ENCODE results near the gene RAD51.

Gene RAD51

DNA sequence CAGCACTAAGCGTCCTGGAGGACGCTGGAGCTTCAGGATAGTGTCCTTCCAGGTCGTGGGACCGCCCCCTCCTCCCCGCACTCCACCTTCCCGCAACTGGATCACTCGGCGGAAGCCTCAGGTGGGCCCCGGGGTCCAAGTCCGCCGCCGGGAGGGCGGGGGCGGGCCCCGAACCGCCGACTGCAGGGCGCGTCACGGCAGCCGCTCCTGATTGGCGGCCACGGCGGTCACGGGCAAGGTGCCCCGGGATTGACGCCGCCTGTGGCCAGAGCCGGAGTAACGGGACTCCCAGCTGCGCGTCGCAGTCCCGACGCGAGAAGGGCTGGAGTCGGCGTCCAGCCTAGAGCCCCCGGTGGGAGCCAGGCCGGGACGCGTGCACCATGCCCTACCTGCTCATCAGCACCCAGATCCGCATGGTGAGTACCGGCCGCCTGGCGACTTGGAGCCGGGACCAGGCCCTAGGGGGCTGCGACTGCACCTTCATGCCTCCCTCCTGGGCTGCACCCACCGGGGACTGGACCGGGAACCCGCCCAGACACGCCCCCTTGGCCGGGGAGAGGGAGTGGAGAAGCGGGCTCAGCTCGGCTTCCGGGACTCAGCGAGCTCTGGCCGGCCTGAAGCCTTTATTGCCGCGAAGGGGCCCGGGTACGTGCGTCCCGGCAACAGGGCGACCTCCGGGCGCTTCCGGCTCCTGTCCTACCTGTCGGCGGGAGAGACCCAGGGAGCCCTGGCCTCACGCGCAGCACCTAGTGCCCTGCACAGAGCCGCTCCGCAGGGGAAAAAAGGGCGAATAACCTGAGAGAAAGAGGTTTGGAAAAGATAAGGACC, 69.0 kb downstream of the RAD51 start, which contains the start of gene GCHFR:
Gene GCHFR, plus strand, starts transcription at position 268 of the 828 bp plus-strand sequence. Its CDS starts 113 bp downstream, at position 381.
- DNase-seq, result no peak

DNA sequence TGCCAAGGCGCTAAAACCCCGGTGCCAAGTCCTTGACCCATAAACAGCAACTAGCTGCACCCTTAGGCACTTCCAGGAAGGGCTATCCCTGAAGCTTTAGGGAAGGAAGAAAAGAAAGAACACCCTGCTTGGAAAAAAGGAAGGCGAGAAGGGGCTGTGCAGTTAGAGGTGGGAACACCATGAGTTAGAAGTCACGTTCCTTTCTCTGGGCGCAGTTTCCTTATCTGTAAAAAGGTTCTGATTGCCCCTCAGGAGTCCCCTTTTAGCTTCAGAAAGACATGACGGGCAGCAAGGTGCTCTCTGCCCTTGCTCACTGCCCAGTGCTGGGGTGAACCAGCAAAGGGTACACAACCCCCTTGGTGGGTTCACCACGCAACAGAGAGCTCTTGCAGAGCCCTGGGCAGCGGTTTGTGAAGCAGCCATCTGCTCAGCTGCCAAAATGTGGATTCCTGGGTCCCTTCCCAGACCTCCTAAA, 69.7 kb downstream of the RAD51 start:
- no peak for DNase-seq

GRCh38 chr15:40766194-40766815, 71.3 kb downstream of the RAD51 start:
- DNase-seq, result no peak

GRCh38 chr15:40766906-40767837, 72.2 kb downstream of the RAD51 start:
- peak; percentile 42 for DNase-seq

DNA sequence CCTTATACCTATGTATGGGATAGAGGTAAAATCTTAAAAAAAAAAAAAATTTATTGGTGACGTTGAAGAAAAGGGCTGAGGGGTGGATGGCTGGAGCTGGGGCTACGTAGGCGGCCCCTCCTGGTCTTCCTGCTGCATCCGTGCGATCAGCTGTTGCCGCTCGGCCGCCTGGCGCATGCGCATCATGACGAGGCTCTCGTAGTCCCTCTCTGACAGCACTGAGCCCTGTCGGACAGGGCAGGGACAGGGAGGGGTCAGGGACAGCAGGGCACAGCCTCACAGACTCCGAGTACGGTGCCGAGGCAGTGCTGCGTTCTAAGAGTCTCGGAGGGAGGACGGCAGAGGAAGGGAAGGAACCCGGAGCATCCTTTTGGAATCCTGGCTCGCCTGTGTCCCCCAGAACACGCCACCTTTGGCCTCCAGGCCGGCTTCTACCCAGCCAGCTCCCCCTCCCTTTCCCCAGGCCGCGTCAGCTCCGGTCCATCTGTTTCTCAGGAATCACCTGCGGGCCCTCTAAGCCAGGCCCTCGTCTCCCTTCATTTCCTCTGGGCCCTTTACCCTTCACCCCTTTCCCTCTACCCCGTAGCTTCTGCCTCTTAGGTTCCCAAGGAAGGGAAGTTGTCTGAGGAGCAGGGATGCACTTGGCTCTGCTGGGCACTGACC, 73.0 kb downstream of the RAD51 start:
- no peak for DNase-seq

GRCh38 chr15:40768521-40769273, 73.7 kb downstream of the RAD51 start:
- DNase-seq, result peak; percentile 69

- peak; percentile 76 for DNase-seq
Measured at GRCh38 chr15:40769274-40770146, 74.5 kb downstream of the RAD51 start, which contains the start of gene C15orf62. TSS of gene C15orf62 (plus strand) at chr15:40769980. CDS start at chr15:40770496, 516 bp downstream.

GRCh38 chr15:40770147-40770721, 75.3 kb downstream of the RAD51 start:
- DNase-seq, result no peak

- DNase-seq, result no peak
Measured at GRCh38 chr15:40771242-40771641, 76.3 kb downstream of the RAD51 start.

- DNase-seq, result no peak
Measured at GRCh38 chr15:40772014-40772413, 77.0 kb downstream of the RAD51 start.

GRCh38 chr15:40773496-40773895, 78.5 kb downstream of the RAD51 start:
- no peak for DNase-seq

DNA sequence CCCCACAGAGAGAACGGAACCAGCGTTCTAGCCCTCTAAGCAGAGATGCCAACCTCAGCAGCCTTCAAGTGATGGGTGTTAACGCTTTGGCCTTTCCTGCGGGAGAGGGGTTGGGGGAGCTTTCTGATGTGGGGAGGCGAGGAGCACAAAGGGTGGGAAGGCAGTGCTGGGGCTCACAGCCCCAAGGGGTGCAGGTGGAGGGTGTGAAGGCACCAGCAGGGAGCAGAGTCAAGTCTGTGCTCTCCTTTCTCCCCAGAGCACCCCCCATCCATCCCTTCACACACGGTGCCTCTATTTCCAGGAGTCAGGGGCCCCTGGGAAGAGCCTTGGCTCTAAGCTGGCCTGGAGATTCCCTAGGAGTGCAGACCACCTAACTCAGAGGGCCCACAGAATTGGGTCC, 78.9 kb downstream of the RAD51 start:
- DNase-seq, result no peak

GRCh38 chr15:40775007-40775406, 80.0 kb downstream of the RAD51 start:
- no peak for DNase-seq

GRCh38 chr15:40775740-40776536, 81.0 kb downstream of the RAD51 start:
- DNase-seq, result no peak

- peak; percentile 74 for DNase-seq
Measured at GRCh38 chr15:40776537-40777141, 81.7 kb downstream of the RAD51 start.

Measured in NCI-H226 (cell line).